ENCODE measurements around the gene TCHHL1.

Gene TCHHL1

GRCh38 chr1:152109231-152109997 is 20.6 kb upstream of the TCHHL1 start:
- Histone ChIP-seq H3K27ac (no peak overlapping the region), H3K4me3 (peak overlapping the region; percentile 62)
- TF ChIP-seq, protein P1, sequence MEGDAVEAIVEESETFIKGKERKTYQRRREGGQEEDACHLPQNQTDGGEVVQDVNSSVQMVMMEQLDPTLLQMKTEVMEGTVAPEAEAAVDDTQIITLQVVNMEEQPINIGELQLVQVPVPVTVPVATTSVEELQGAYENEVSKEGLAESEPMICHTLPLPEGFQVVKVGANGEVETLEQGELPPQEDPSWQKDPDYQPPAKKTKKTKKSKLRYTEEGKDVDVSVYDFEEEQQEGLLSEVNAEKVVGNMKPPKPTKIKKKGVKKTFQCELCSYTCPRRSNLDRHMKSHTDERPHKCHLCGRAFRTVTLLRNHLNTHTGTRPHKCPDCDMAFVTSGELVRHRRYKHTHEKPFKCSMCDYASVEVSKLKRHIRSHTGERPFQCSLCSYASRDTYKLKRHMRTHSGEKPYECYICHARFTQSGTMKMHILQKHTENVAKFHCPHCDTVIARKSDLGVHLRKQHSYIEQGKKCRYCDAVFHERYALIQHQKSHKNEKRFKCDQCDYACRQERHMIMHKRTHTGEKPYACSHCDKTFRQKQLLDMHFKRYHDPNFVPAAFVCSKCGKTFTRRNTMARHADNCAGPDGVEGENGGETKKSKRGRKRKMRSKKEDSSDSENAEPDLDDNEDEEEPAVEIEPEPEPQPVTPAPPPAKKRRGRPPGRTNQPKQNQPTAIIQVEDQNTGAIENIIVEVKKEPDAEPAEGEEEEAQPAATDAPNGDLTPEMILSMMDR (IDR thresholded peaks at IDR 0.05), result no peak
- no peak for DNase-seq (ENCODE audit: low spot score)

DNA sequence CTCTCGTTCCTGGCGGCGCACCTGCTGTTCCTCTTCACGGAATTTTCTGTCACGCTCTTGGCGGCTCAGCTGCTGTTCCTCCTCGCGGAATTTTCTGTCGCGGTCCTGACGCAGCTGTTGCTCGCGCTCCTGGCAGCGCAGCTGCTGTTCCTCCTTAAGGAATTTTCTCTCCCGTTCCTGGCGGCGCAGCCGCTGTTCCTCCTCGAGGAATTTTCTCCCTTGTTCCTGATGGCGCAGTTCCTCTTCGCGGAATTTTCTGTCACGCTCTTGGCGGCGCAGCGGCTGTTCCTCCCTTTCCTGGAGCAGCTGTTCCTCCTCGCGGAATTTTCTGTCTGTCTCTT is 20.0 kb upstream of the TCHHL1 start:
- Histone ChIP-seq H3K4me3 (peak overlapping the region; percentile 55), H3K27ac (no peak overlapping the region)
- no peak for DNase-seq (ENCODE audit: low spot score)
- TF ChIP-seq, protein P1 (IDR thresholded peaks at IDR 0.05), result no peak

GRCh38 chr1:152107984-152108881 is 19.4 kb upstream of the TCHHL1 start:
- Histone ChIP-seq H3K27ac (no peak overlapping the region), H3K4me3 (peak overlapping the region; percentile 55)
- TF ChIP-seq, protein P1 (IDR thresholded peaks at IDR 0.05), result no peak
- DNase-seq (ENCODE audit: low spot score), result no peak

DNA sequence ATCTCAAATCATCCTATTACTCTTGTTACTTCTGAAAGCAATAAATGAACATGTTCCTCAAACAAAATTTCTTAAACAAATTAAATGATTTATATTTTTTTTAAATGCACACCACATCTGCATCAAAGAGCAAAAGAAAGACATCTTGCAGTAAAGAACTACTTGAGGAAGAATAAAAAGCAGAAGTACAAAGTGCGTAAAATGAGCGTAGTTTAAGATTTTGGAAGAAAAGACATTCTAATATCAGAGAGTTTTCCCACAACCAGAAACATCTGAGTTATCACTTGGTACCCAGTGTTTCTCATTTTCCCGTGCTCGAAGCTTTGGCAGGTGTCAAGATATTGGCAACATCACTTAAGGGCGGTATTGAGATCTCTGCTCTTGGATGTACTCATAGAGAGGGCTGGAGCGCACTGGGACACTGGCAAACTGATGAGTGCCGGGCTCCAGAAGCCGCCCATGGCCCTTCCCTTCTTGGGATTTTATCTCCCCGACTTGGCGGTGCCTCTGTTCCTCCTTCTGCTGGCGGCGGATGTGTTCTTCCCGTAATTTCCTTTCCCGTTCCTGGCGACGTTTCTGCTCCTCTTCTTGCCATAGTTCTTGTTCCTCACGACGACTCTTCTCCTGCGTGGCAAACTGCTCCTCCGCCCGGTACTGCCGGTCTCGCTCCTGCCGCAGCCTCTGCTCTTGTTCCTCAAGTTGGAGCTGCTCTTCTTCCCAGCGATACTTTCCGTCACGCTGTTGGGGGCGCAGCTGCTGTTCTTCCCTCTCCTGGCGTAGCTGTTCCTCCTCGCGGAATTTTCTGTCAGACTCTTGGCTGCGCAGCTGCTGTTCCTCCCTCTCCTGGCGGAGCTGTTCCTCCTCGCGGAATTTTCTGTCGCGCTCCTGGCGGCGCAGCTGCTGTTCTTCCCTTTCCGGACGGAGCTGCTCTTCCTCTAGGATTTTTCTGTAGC is 18.4 kb upstream of the TCHHL1 start:
- Histone ChIP-seq H3K27ac (no peak overlapping the region), H3K4me3 (peak overlapping the region; percentile 55)
- no peak for DNase-seq (ENCODE audit: low spot score)
- TF ChIP-seq, protein P1 (IDR thresholded peaks at IDR 0.05), result no peak

DNA sequence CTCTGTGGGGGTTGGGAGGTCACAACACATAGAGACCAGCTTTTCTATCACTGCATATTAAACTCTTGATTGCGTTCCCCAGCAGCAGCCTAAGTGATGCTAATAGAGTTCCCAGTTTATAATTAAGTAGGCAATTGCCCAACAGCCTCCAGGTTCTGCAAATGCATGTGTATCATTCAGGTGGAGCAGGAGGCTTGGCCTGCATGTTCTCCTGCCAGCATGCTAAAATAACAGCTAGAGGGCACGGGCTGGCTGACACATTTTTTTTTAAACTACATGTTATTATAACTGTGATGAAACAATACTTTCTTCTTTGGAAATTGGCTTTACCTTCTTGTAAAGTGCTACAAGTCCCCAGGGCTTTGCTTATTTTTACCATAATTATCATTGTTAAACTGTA is 16.0 kb upstream of the TCHHL1 start:
- TF ChIP-seq, protein P1 (IDR thresholded peaks at IDR 0.05), result no peak
- DNase-seq (ENCODE audit: low spot score), result no peak
- Histone ChIP-seq H3K27ac (no peak overlapping the region), H3K4me3 (no peak overlapping the region)

- no peak overlapping the region for H3K4me3 ChIP-seq
- TF ChIP-seq, protein P1 (IDR thresholded peaks at IDR 0.05), result no peak
- no peak overlapping the region for H3K27ac ChIP-seq
- DNase-seq (ENCODE audit: low spot score), result no peak
Observed at GRCh38 chr1:152096931-152097330, 8.1 kb upstream of the TCHHL1 start.
